ENCODE measurements around the gene RASAL2. TPM values are rescaled to one million over a fixed set of nuclear protein-coding genes. Genes with fewer than 3 reads are reported as not detected.

Gene RASAL2
- total and polyA plus RNA-seq, 2 of the 4 experiments (the other 2 are of a cell fraction), result 13.1 to 20.6 TPM

GRCh38 chr1:178324003-178324402 lies 230.1 kb downstream of the RASAL2 start:
- ChIA-PET POLR2A (ENCODE audit: unreplicated experiment) (no interaction called here), CTCF (no interaction called here)
- no peaks in the 10 kb centered on the region; the same call in 1 of the 2 replicates for H4K20me1 ChIP-seq (ENCODE audit: insufficient read depth, low read length)
- H3K18ac ChIP-seq (ENCODE audit: low read depth, low read length), result no peak overlapping the region
- intact Hi-C loops (cut with micrococcal nuclease) (no loop called here), dilution Hi-C loops (cut with HindIII; ENCODE audit: low sequenced_read_pairs, unreplicated experiment) (no loop called here), in situ Hi-C loops (cut with MboI; ENCODE audit: low sequenced_read_pairs) (no loop called here)
- H3K27me3 ChIP-seq (ENCODE audit: control insufficient read depth, insufficient read depth, low read length), result no peaks in the 10 kb centered on the region
- no peak overlapping the region for H3K27ac ChIP-seq (ENCODE audit: insufficient read depth, low read length)
- DNase-seq (peak; percentile 71), ATAC-seq (ENCODE audit: low read depth) (peak; percentile 21)
- H3K9me3 ChIP-seq (ENCODE audit: control insufficient read depth, insufficient read depth, low read length), result no peaks in the 10 kb centered on the region
- no peak overlapping the region for H2BK15ac ChIP-seq (ENCODE audit: low read depth, low read length)
- no peak overlapping the region for H3K4ac ChIP-seq (ENCODE audit: low read depth, low read length)
- H3K4me3 ChIP-seq (ENCODE audit: insufficient read depth, low read depth, low read length), result no peak overlapping the region
- peaks cover 6 to 23% of the 10 kb centered on the region in 2 experiments; a peak in 3 of 4 replicates for H3K79me1 ChIP-seq (ENCODE audit: low read depth in 1 of 2, low read length in 2 of 2)
- no peak overlapping the region for H2BK5ac ChIP-seq (ENCODE audit: low read depth, low read length, poor library complexity, severe bottlenecking)
- H4K91ac ChIP-seq (ENCODE audit: insufficient read depth, low read depth, low read length), result no peak overlapping the region
- no CpG with 5 or more reads among the region's 1 CpG for WGBS, 2 experiments (ENCODE audit: extremely low coverage in 2 of 2, insufficient read length in 1 of 2)
- H2AK5ac ChIP-seq (ENCODE audit: low read depth, low read length), result no peak overlapping the region
- H3K36me3 ChIP-seq (ENCODE audit: control insufficient read depth, insufficient read depth, low read length), result no peaks in the 10 kb centered on the region
- H2BK20ac ChIP-seq (ENCODE audit: low read depth, low read length), result no peak overlapping the region
- H2AK9ac ChIP-seq (replicated peaks; ENCODE audit: low read depth, low read length, poor library complexity), result no peak overlapping the region
- H4K8ac ChIP-seq (ENCODE audit: low read depth in 2 of 2, low read length in 2 of 2), result no peak overlapping the region
- no peak overlapping the region for H3K4me2 ChIP-seq (ENCODE audit: low read depth, low read length)
- no peak overlapping the region for H3K23ac ChIP-seq (ENCODE audit: low read depth, low read length)
- H2BK120ac ChIP-seq (ENCODE audit: low read depth, low read length), result no peak overlapping the region
- TF ChIP-seq RCOR1 (IDR thresholded peaks at IDR 0.05; ENCODE audit: insufficient replicate concordance, low read length) (no peak), MAFK (IDR thresholded peaks at IDR 0.05; ENCODE audit: low read depth, low read length) (no peak), MXI1 (IDR thresholded peaks at IDR 0.05; ENCODE audit: borderline replicate concordance, low read depth, low read length) (no peak), MAZ (IDR thresholded peaks at IDR 0.05; ENCODE audit: borderline replicate concordance, low read depth, low read length) (no peak), CEBPB (IDR thresholded peaks at IDR 0.05; ENCODE audit: low read depth, low read length) (no peak), BHLHE40 (IDR thresholded peaks at IDR 0.05; ENCODE audit: low read depth, low read length) (no peak), POLR2A (IDR thresholded peaks at IDR 0.05; ENCODE audit: low read depth, low read length) (no peak), FOS (IDR thresholded peaks at IDR 0.05; ENCODE audit: low read depth, low read length) (no peak), CTCF (conservative IDR thresholded peaks at IDR 0.05; ENCODE audit: low read depth, low read length) (no peak), USF2 (IDR thresholded peaks at IDR 0.05; ENCODE audit: low read depth, low read length) (no peak), RAD21 (IDR thresholded peaks at IDR 0.05; ENCODE audit: low read length) (no peak)
- no peak overlapping the region for H3K56ac ChIP-seq (ENCODE audit: extremely low read depth, insufficient read depth, low read length)
- H3K14ac ChIP-seq (replicated peaks; ENCODE audit: low read depth, low read length), result no peak overlapping the region
- H3K4me1 ChIP-seq (ENCODE audit: control insufficient read depth, insufficient read depth, low read length), result peaks cover 4% of the 10 kb centered on the region; the same call in 1 of the 2 replicates
- no TSS peak for BruUV-seq (replicated peaks)
- H4K5ac ChIP-seq (ENCODE audit: low read depth, low read length), result no peak overlapping the region
- no peak overlapping the region for H3K9ac ChIP-seq (ENCODE audit: low read depth, low read length)
- H2AFZ ChIP-seq (replicated peaks; ENCODE audit: low read length, poor library complexity), result no peak overlapping the region
- H3K9me1 ChIP-seq (ENCODE audit: insufficient read depth, low read length), result no peaks in the 10 kb centered on the region; the same call in 1 of the 2 replicates
